Transverse colon (tissue), 4 donors: Measurements from ENCODE around the gene LAMB1. TPM values are rescaled to one million over a fixed set of nuclear protein-coding genes. Genes with fewer than 3 reads are reported as not detected.
A peak's percentile ranks its signal among the peaks of the same experiment; 100 is the strongest.

ENCODE experiments used
- DNase-seq: peaks from one replicate; pipeline ENCODE4 v3.0.0-alpha.2; 2019
- H3K27ac ChIP-seq, 4 donors: fragments of 200-600 bp; sonication (generic); 2 replicates each; pipeline ENCODE4 v1.5.1; 2016 to 2018; ENCODE audit warnings: inconsistent platforms in 4 of 4
- H3K27me3 ChIP-seq: fragments of 200-600 bp; sonication (generic); 2 replicates; pipeline ENCODE4 v1.5.1; 2017; ENCODE audit warnings: inconsistent platforms
- H3K36me3 ChIP-seq, 4 donors: fragments of 200-600 bp; sonication (generic); 2 replicates each; pipeline ENCODE4 v1.5.1; 2017 to 2019; ENCODE audit warnings: inconsistent platforms in 4 of 4
- H3K4me1 ChIP-seq, 4 donors: fragments of 200-600 bp; sonication (generic); 2 replicates each; pipeline ENCODE4 v1.5.1; 2017 to 2020; ENCODE audit warnings: inconsistent platforms in 4 of 4
- H3K4me3 ChIP-seq, 4 donors: fragments of 200-600 bp; sonication (generic); 1 replicate in 1 of 4; 2 replicates in 3 of 4; pipeline versions ENCODE4 v1.5.1 to v1.6.1; 2017 to 2019; ENCODE audit warnings: inconsistent platforms in 4 of 4
- H3K9me3 ChIP-seq, 2 donors: fragments of 200-600 bp; sonication (generic); 2 replicates each; pipeline ENCODE4 v1.5.1; 2017 to 2019; ENCODE audit warnings: inconsistent platforms in 2 of 2
- EP300 ChIP-seq: sonication (generic); formaldehyde crosslinking; IDR thresholded peaks from one replicate; pipeline ENCODE4 v1.6.1; 2017; ENCODE audit warnings: antibody characterized with exemption, low read depth
- POLR2A ChIP-seq: fragments of 450-650 bp; IDR thresholded peaks from one replicate; pipeline ENCODE4 v1.6.1; 2016; ENCODE audit warnings: antibody characterized with exemption, mild to moderate bottlenecking, moderate library complexity
- POLR2AphosphoS5 ChIP-seq, 3 donors: sonication (generic); formaldehyde crosslinking; IDR thresholded peaks; one replicate each; pipeline ENCODE4 v1.6.1; 2016; ENCODE audit warnings: antibody characterized with exemption in 3 of 3
- WGBS, 2 donors: methylation state at CpG; one replicate each; pipeline ENCODE4 v1.1.5; 2018; ENCODE audit warnings: low coverage in 1 of 2; 5-methylcytosine and 5-hydroxymethylcytosine counted together
- in situ Hi-C, 4 donors: fragments of 200-750 bp; cut with MboI; loops; one replicate each; pipeline versions ENCODE4 v1.15.0 to v1.15.1; 2017; ENCODE audit warnings: low sequenced_read_pairs in 3 of 4, low pct_ligation_motif_present in 1 of 4, low pct_unique_long_range_greater_than_20kb in 1 of 4
- intact Hi-C: fragments of 100-400 bp; cut with DNase I; formaldehyde crosslinking; loops from one replicate; pipeline ENCODE4 v1.15.1; 2023; ENCODE audit warnings: low total_unique reads
- total RNA-seq, 4 donors: library from RNA; depleted of rRNA; stranded (reverse); fragments of >200 nt; gene quantifications; one replicate each; pipeline ENCODE4 v1.1.0, GENCODE V29; 2016
- TF ChIP-seq, protein P1 (sequence below), 5 experiments: fragments of 200-600 bp in 3 of 5; fragments of 450-650 bp in 2 of 5; sonication (generic) in 3 of 5; IDR thresholded peaks; 1 replicate in 2 of 5; 2 replicates in 3 of 5; pipeline ENCODE4 v1.5.1; 2016 to 2017; ENCODE audit warnings: antibody characterized with exemption in 5 of 5, inconsistent platforms in 3 of 5, mild to moderate bottlenecking in 2 of 5, moderate library complexity in 1 of 5

Gene LAMB1
- total RNA-seq, 4 donors from 2014 or later, result 54.2 to 119 (median 90.3) TPM

DNA sequence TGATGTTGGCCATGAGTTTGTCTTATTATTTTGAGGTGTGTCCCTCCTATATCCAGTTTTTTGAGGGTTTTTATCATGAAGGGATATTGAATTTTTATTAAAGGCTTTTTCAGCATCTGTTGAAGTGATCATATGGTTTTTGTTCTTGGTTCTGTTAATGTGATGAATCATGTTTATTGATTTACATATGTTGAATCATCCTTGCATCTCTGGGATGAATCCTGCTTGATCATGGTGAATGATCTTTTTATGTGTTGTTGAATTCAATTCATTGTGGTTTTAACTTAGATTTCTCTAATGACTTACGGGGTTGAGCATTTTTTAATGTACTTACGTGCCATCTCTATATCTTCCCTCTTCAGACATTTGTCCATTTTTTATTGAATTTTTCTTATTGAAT lies 89.1 kb downstream of the LAMB1 start:
- in situ Hi-C loops, result no loop called here
- intact Hi-C loops, result no loop called here
- no peak for DNase-seq
- no peak for TF ChIP-seq POLR2A
- TF ChIP-seq, protein P1, sequence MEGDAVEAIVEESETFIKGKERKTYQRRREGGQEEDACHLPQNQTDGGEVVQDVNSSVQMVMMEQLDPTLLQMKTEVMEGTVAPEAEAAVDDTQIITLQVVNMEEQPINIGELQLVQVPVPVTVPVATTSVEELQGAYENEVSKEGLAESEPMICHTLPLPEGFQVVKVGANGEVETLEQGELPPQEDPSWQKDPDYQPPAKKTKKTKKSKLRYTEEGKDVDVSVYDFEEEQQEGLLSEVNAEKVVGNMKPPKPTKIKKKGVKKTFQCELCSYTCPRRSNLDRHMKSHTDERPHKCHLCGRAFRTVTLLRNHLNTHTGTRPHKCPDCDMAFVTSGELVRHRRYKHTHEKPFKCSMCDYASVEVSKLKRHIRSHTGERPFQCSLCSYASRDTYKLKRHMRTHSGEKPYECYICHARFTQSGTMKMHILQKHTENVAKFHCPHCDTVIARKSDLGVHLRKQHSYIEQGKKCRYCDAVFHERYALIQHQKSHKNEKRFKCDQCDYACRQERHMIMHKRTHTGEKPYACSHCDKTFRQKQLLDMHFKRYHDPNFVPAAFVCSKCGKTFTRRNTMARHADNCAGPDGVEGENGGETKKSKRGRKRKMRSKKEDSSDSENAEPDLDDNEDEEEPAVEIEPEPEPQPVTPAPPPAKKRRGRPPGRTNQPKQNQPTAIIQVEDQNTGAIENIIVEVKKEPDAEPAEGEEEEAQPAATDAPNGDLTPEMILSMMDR (IDR thresholded peaks at IDR 0.05), result no peak
- no peak for TF ChIP-seq POLR2AphosphoS5 (IDR thresholded peaks at IDR 0.05)
- TF ChIP-seq EP300, result no peak
- no peak overlapping the region for H3K4me3 ChIP-seq
- WGBS, 2 donors, result 82 to 99% methylated on average over 2 of the region's 2 CpGs
- H3K27me3 ChIP-seq, result no peaks in the 10 kb centered on the region
- H3K27ac ChIP-seq, result no peak overlapping the region
- H3K4me1 ChIP-seq, result peaks cover 0 to 4% (median 0%) of the 10 kb centered on the region in 4 donors
- H3K9me3 ChIP-seq, result no peaks in the 10 kb centered on the region
- peaks cover 0 to 87% (median 29%) of the 10 kb centered on the region in 4 donors for H3K36me3 ChIP-seq

DNA sequence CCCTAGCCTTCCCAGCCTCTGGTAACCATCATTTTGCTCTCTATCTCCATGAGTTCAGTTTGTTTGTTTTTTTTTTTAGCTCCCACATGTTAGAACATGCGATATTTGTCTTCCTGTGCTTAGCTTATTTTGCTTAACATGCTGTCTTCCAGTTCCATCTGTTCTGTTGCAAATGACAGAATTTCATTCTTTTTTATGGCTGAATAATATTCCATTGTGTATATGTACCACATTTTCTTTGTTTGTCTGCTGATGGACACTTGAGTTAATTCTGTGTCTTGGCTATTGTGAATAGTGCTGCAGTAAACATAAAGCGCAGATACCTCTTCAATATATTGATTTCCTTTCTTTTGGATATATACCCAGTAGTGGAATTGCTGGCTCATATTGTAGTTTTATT lies 91.0 kb downstream of the LAMB1 start:
- no peaks in the 10 kb centered on the region for H3K9me3 ChIP-seq
- TF ChIP-seq POLR2A, result no peak
- TF ChIP-seq POLR2AphosphoS5 (IDR thresholded peaks at IDR 0.05), result no peak
- TF ChIP-seq, protein P1 (IDR thresholded peaks at IDR 0.05), result no peak
- no peak for TF ChIP-seq EP300
- H3K4me1 ChIP-seq, result peaks cover 0 to 4% (median 0%) of the 10 kb centered on the region in 4 donors
- 87 to 98% methylated on average over 2 of the region's 2 CpGs for WGBS, 2 donors
- peaks cover 0 to 88% (median 28%) of the 10 kb centered on the region in 4 donors for H3K36me3 ChIP-seq
- no peak overlapping the region for H3K4me3 ChIP-seq
- no peaks in the 10 kb centered on the region for H3K27me3 ChIP-seq
- in situ Hi-C loops, result no loop called here
- DNase-seq, result no peak
- intact Hi-C loops, result no loop called here
- H3K27ac ChIP-seq, result no peak overlapping the region

DNA sequence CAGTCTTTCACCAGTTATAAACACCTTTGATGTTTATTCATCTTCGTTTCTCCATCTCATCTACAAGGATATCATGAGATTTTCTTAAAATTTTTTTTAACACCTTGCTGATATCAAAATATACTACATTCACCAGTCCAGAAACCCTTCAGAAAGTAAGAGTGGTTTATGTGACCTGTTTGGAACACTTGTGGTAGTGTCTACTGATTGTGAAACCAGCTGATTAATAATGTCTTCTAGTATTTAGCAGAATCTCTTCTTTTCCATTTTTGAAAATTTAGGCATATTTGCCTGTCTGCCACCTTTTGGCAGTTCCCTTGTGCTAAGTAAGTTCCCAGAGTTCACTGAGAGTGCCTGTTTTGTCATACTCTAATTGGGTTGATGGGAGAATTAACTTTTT lies 93.5 kb downstream of the LAMB1 start:
- H3K27me3 ChIP-seq, result no peaks in the 10 kb centered on the region
- H3K36me3 ChIP-seq, result peaks cover 0 to 90% (median 30%) of the 10 kb centered on the region in 4 donors
- TF ChIP-seq POLR2A (no peak), EP300 (no peak), POLR2AphosphoS5 (IDR thresholded peaks at IDR 0.05) (no peak)
- TF ChIP-seq, protein P1 (IDR thresholded peaks at IDR 0.05), result no peak
- H3K9me3 ChIP-seq, result no peaks in the 10 kb centered on the region
- DNase-seq, result no peak
- WGBS, 2 donors, result 88 to 93% methylated on average over 1 of the region's 1 CpG
- no peak overlapping the region for H3K4me3 ChIP-seq
- H3K27ac ChIP-seq, result no peak overlapping the region
- H3K4me1 ChIP-seq, result peaks cover 0 to 3% (median 0%) of the 10 kb centered on the region in 4 donors
- intact Hi-C loops, result no loop called here
- in situ Hi-C loops, result no loop called here

DNA sequence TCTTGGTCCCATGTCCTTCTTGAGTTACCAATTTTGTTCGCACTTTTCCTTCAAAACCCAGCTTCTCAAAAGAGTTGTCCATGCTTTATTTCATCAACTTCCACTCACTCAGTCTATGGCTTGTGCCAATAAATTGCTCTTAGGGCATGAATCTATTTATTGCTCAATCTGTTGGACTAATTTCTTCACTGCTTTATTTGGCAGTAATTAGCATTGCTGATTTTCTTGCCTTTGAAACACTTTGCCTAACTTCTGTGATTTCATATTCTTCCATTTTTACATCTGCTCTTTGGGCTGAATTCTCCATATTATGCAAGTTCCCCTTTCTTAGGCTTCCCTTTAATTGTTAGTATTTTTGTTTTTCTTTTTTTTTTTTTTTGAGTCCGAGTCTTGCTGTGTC lies 95.2 kb downstream of the LAMB1 start:
- intact Hi-C loops, result no loop called here
- Histone ChIP-seq H3K27me3 (no peaks in the 10 kb centered on the region), H3K4me1 (no peaks in the 10 kb centered on the region), H3K4me3 (no peak overlapping the region), H3K36me3 (peaks cover 0 to 97% (median 34%) of the 10 kb centered on the region in 4 donors), H3K9me3 (no peaks in the 10 kb centered on the region), H3K27ac (no peak overlapping the region)
- 83 to 89% methylated on average over 2 of the region's 2 CpGs for WGBS, 2 donors
- in situ Hi-C loops, result no loop called here
- TF ChIP-seq POLR2AphosphoS5 (IDR thresholded peaks at IDR 0.05) (peak in 1 of 3 donors; percentile 34), POLR2A (no peak)
- no peak for DNase-seq

DNA sequence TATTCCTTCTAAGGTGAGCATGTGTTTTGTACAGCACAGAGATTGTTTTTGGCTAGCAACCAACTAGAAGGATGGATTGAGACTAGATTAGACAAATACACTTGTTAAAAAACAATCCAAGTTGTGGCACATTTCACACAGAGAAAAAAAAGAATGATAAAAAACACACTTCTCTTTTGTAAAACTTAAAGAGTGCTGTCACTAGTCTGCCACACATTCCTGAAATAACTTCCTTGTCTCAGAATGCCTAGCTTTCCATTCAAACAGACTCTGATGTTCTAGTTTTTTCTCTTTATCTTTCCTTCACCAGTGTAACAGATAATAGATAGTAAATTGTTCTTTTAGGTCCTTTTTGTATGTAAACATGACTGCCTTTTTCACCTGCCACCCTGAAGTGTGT lies 100.6 kb downstream of the LAMB1 start:
- TF ChIP-seq EP300 (no peak), POLR2AphosphoS5 (IDR thresholded peaks at IDR 0.05) (no peak), POLR2A (no peak)
- TF ChIP-seq, protein P1 (IDR thresholded peaks at IDR 0.05), result no peak
- intact Hi-C loops (no loop called here), in situ Hi-C loops (no loop called here)
- DNase-seq, result no peak
- Histone ChIP-seq H3K27me3 (no peaks in the 10 kb centered on the region), H3K27ac (no peak overlapping the region), H3K36me3 (peaks cover 0 to 56% (median 19%) of the 10 kb centered on the region in 4 donors), H3K4me1 (peaks cover 0 to 20% (median 0%) of the 10 kb centered on the region in 4 donors), H3K4me3 (no peak overlapping the region), H3K9me3 (no peaks in the 10 kb centered on the region)
